Choroid plexus epithelial cell (primary cell): ENCODE measurements around the gene ZSCAN29.
A peak's percentile ranks its signal among the peaks of the same experiment; 100 is the strongest.
"Not testable (repeated sequence)": the region's sequence is repeated elsewhere in the genome, so short reads cannot be mapped to it uniquely, and the experiment has no call there.

Source experiments
- DNase-seq: peaks from one replicate; pipeline ENCODE4 v3.0.0-alpha.2; 2010; ENCODE audit warnings: low read depth
- H3K4me3 ChIP-seq: 2 replicates; pipeline ENCODE4 v1.5.1; 2011; ENCODE audit warnings: low read depth, mild to moderate bottlenecking, control low read depth, low read length, moderate library complexity
- CTCF ChIP-seq: conservative IDR thresholded peaks from 2 replicates; pipeline ENCODE4 v1.5.1; 2011; ENCODE audit warnings: low read depth, mild to moderate bottlenecking, control low read depth, inconsistent platforms, low read length, moderate library complexity

ZSCAN29 gene

GRCh38 chr15:43406808-43407207 is 36.0 kb upstream of the ZSCAN29 start:
- DNase-seq = no peak
- TF ChIP-seq CTCF = no peak
- no peak overlapping the region for H3K4me3 ChIP-seq

GRCh38 chr15:43406189-43406588 is 35.3 kb upstream of the ZSCAN29 start:
- no peak overlapping the region for H3K4me3 ChIP-seq
- no peak for TF ChIP-seq CTCF
- no peak for DNase-seq

GRCh38 chr15:43404130-43404529 is 33.3 kb upstream of the ZSCAN29 start:
- no peak overlapping the region for H3K4me3 ChIP-seq
- no peak for DNase-seq
- TF ChIP-seq CTCF = no peak

- no peak for TF ChIP-seq CTCF
- DNase-seq = no peak
- H3K4me3 ChIP-seq = no peak overlapping the region
Observed at GRCh38 chr15:43403616-43404015, 32.8 kb upstream of the ZSCAN29 start.

GRCh38 chr15:43402255-43402654 is 31.4 kb upstream of the ZSCAN29 start:
- DNase-seq = no peak
- no peak for TF ChIP-seq CTCF
- H3K4me3 ChIP-seq = no peak overlapping the region

- H3K4me3 ChIP-seq, DNase-seq: not testable (repeated sequence)
Observed at GRCh38 chr15:43393592-43393991, 22.7 kb upstream of the ZSCAN29 start.

GRCh38 chr15:43390723-43391122 is 19.9 kb upstream of the ZSCAN29 start:
- peak; percentile 50 for DNase-seq
- TF ChIP-seq CTCF = no peak
- H3K4me3 ChIP-seq = no peak overlapping the region

GRCh38 chr15:43383070-43383469 is 12.2 kb upstream of the ZSCAN29 start:
- no peak overlapping the region for H3K4me3 ChIP-seq
- peak; percentile 50 for DNase-seq
- no peak for TF ChIP-seq CTCF
